SK-N-MC (cell line): Measurements from ENCODE around the gene RND1.

Source experiments
- EZH2 ChIP-seq: fragments of 200-600 bp; sonication (generic); IDR thresholded peaks from one replicate; pipeline ENCODE4 v1.6.1; 2017; ENCODE audit warnings: antibody characterized with exemption
- FOXP2 ChIP-seq: optimal IDR thresholded peaks from 2 replicates; pipeline ENCODE3; 2011; ENCODE audit warnings: mild to moderate bottlenecking, moderate library complexity; ENCODE audit not compliant: insufficient read depth; ENCODE audit errors: extremely low read length, control extremely low read depth
- POLR2AphosphoS5 ChIP-seq: IDR thresholded peaks from 2 replicates; pipeline ENCODE4 v1.6.1; 2012; ENCODE audit warnings: mild to moderate bottlenecking, low read depth, low read length, borderline replicate concordance

- TF ChIP-seq POLR2AphosphoS5 (no peak), EZH2 (no peak), FOXP2 (no peak)
These were observed 4.6 kb downstream of the RND1 start for GRCh38 chr12:48861111-48861510.
